GM10266 (cell line): ENCODE results near the gene THAP9.

Experiments used
- DNase-seq: peaks from one replicate; pipeline ENCODE4 v3.0.0; 2012; ENCODE audit errors: extremely low spot score
- TF ChIP-seq, protein P1 (sequence below): IDR thresholded peaks from 2 replicates; pipeline ENCODE4 v1.5.1; 2012; ENCODE audit warnings: mild to moderate bottlenecking, low read depth; ENCODE audit not compliant: control insufficient read depth, insufficient read depth; ENCODE audit errors: missing control alignments

The THAP9 gene

DNA sequence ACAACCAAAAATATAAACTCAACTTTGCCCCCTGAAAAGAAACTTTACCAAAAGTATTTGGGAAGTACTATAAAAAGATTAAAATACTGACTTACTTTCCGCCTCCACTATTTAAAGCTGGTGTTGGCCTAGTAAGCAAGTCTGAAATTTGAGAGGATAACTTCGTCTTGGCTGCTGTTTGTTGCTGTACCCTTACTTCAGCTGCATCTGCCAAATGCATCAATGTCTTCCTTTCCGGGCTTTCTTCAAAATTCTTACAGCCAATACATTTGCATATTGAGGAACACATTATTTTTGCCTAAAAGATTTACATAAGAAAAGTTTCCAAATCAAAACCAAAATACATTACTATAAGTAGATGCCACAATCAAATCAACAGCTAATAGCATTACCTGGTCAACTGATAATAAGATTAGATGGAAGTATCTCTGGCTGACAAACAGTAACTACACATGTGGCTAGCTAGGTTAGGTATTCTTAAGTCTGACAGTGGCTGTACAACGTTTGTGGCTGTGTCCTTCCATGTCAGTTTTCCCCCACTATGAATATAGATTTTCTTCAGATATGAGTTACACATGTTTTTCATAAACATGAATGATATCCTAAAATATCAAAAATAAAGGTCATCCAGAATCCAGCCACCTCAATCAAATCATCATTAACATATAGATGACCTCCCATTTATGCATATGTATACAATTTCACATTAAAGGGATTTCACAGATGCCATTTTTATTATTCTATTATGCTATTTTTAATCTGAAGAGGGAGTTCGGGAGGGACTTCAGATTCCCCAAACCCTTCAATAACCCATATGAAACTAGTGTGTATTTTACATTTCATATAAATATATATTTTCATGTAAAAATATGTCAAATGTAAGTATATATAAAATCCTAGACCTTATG, 30.6 kb downstream of the THAP9 start:
- DNase-seq, result no peak
- TF ChIP-seq, protein P1, sequence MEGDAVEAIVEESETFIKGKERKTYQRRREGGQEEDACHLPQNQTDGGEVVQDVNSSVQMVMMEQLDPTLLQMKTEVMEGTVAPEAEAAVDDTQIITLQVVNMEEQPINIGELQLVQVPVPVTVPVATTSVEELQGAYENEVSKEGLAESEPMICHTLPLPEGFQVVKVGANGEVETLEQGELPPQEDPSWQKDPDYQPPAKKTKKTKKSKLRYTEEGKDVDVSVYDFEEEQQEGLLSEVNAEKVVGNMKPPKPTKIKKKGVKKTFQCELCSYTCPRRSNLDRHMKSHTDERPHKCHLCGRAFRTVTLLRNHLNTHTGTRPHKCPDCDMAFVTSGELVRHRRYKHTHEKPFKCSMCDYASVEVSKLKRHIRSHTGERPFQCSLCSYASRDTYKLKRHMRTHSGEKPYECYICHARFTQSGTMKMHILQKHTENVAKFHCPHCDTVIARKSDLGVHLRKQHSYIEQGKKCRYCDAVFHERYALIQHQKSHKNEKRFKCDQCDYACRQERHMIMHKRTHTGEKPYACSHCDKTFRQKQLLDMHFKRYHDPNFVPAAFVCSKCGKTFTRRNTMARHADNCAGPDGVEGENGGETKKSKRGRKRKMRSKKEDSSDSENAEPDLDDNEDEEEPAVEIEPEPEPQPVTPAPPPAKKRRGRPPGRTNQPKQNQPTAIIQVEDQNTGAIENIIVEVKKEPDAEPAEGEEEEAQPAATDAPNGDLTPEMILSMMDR, result no peak

DNA sequence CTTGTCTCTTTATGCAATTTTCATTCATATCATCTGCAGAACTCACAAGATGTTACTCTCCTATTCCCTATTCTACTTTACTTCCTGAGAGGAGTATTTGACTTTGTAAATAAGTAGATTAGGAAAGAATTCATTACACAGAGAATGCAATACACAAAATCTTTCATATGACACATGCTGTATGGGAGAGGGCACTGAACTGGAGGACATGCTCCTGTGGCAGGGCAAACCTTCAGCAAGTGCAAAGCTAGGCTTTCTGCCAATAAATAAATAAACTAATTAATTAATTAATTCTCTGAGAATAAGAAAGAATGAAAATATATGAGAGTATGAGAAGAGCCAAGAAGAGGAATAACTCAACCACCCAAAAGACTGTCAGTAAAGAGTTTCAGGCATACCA, 33.9 kb downstream of the THAP9 start:
- no peak for DNase-seq
- TF ChIP-seq, protein P1, result no peak

DNA sequence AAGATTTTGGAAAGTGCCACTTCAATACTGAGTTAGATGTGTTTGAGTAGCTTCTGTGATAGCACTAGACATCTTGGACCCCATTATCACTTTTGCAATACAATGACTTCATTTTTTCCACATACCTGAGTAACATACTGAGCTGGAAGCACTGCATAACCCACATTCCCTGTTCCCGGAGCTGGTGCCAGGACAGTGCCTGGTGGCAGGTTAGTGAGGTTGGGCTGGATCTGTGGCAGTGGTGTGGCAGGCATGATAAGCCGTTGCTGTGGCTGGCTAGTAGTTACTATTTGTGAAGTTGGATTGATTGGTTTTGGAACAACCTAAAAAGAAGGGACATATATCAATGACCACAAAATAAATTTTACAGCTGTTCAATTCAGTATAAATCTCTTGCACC, 38.9 kb downstream of the THAP9 start:
- DNase-seq, result no peak
- TF ChIP-seq, protein P1, result no peak

DNA sequence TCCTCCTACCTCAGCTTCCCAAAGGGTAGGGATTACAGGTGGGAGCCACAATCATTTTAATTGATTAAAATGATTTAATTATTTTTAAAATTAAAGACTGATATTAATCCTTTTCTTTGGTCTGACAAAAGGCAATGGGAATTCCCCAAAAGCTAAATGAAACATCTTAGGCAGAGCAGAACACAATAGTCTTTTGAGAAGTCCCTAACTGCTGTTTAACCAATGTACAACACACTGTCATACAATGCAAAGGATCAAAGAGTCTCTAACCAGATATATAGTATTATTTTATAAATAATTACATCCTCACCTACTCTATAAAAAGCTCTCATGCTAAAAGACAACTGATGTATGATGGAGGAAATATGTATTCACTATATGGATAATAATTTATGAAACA, 47.0 kb downstream of the THAP9 start:
- TF ChIP-seq, protein P1, result no peak
- DNase-seq, result peak; percentile 14

DNA sequence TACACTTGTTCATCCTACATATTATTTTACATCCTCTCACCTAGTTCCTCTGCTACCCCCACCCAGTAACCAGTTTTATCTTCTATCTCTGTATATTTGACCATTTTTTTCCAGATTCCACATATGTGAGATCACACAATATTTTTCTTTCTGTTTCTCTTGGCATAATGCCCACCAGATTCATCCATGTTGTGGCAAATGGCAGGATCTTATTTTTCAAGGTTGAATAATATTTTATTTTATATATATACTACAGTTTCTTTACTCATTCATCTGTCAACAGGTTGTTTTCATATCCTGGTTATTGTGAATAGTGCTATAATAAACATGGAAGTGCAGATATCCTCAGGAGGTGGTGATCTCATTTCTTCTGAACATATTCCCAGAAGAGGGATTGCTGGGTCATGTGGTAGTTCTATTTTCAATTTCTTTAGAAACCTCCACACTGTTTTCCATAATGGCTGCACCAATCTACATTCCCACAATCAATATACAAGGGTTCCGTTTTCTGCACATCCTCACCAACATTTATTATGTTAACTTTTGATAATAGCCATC, 48.2 kb downstream of the THAP9 start:
- no peak for DNase-seq
- TF ChIP-seq, protein P1, result no peak

DNA sequence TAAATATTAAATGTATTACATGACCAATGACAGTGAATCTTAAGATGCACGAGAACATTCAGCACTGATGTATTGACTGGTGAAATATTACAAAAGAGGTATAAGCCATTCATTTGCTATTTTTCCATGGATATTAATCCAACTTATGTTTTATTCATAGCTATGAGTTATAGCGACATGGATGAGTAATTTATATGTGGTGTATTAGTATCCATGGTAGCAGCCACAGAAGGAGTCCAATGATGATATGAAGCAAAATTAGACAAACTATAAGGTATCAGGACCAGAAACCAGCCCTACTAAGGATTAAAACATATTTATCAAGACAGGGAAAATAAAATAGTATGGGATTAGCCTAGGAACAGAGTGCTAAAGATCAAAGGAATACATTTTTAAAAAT, 50.7 kb downstream of the THAP9 start:
- no peak for DNase-seq
- TF ChIP-seq, protein P1, result no peak

DNA sequence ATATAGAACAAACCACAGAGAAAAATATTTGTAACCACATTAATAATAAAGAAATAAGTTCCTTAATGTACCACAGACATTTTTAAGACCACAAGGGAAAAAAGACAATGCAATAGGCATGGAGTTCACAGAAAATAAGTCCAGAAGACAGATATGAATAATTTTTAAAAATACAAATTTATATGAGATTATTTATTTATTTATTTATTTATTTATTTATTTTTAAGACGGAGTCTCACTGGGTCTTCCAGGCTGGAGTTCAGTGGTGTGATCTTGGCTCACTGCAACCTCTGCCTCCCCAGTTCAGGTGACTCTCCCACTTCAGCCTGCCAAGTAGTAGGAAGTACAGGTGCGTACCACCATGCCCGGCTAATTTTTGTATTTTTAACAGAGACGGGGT, 53.7 kb downstream of the THAP9 start:
- TF ChIP-seq, protein P1, result no peak
- no peak for DNase-seq
